Esophagus squamous epithelium (tissue), 5 donors: ENCODE data around the gene NUBPL. TPM values are rescaled to one million over a fixed set of nuclear protein-coding genes. Genes with fewer than 3 reads are reported as not detected.

Experiments
- DNase-seq: peaks from one replicate; lab custom pipeline; 2025; lab: John Stamatoyannopoulos, UW
- H3K27ac ChIP-seq, 4 donors: fragments of 200-600 bp; sonication (generic); one replicate each; pipeline ENCODE4 v1.5.1; 2016 to 2019; ENCODE audit warnings: mild to moderate bottlenecking in 1 of 4
- H3K27me3 ChIP-seq, 4 donors: fragments of 200-600 bp; sonication (generic); 1 replicate in 3 of 4; 2 replicates in 1 of 4; pipeline versions ENCODE4 v1.5.1 to v1.6.0; 2017 to 2021; ENCODE audit warnings: antibody characterized with exemption in 1 of 4
- H3K36me3 ChIP-seq, 3 donors: fragments of 200-600 bp; sonication (generic); one replicate each; pipeline ENCODE4 v1.5.1; 2016 to 2019
- H3K4me1 ChIP-seq, 3 donors: fragments of 200-600 bp; sonication (generic); one replicate each; pipeline ENCODE4 v1.5.1; 2017 to 2019
- H3K4me3 ChIP-seq, 4 donors: fragments of 200-600 bp; sonication (generic); 1 replicate in 3 of 4; 2 replicates in 1 of 4; pipeline ENCODE4 v1.5.1; 2016 to 2019; ENCODE audit warnings: mild to moderate bottlenecking in 2 of 4, moderate library complexity in 1 of 4
- H3K9me3 ChIP-seq, 3 donors: fragments of 200-600 bp; sonication (generic); one replicate each; pipeline ENCODE4 v1.5.1; 2016 to 2019
- CTCF ChIP-seq, 6 experiments: fragments of 450-650 bp in 4 of 6; fragments of 200-600 bp in 2 of 6; sonication (generic) in 2 of 6; IDR thresholded peaks; one replicate each; pipeline ENCODE4 v1.5.1; 2016 to 2019; ENCODE audit warnings: antibody characterized with exemption in 6 of 6, mild to moderate bottlenecking in 4 of 6, moderate library complexity in 4 of 6
- POLR2A ChIP-seq, 4 donors: fragments of 450-650 bp; IDR thresholded peaks; one replicate each; pipeline ENCODE4 v1.6.1; 2017; ENCODE audit warnings: antibody characterized with exemption in 4 of 4, mild to moderate bottlenecking in 4 of 4, moderate library complexity in 3 of 4
- WGBS, 2 donors: methylation state at CpG; one replicate each; pipeline ENCODE4 v1.1.5; 2018; 5-methylcytosine and 5-hydroxymethylcytosine counted together
- intact Hi-C: fragments of 100-400 bp; cut with DNase I; formaldehyde crosslinking; loops from one replicate; pipeline ENCODE4 v1.15.0; 2022
- total RNA-seq, 4 donors: library from RNA; depleted of rRNA; stranded (reverse); fragments of >200 nt; gene quantifications; one replicate each; pipeline ENCODE4 v1.1.0, GENCODE V29; 2016
- donor health status: DM: yes; HTN: yes; CAD: no.

NUBPL gene
- total RNA-seq, 4 donors from 2014 or later, result 2.9 to 8.4 (median 6.8) TPM

DNA sequence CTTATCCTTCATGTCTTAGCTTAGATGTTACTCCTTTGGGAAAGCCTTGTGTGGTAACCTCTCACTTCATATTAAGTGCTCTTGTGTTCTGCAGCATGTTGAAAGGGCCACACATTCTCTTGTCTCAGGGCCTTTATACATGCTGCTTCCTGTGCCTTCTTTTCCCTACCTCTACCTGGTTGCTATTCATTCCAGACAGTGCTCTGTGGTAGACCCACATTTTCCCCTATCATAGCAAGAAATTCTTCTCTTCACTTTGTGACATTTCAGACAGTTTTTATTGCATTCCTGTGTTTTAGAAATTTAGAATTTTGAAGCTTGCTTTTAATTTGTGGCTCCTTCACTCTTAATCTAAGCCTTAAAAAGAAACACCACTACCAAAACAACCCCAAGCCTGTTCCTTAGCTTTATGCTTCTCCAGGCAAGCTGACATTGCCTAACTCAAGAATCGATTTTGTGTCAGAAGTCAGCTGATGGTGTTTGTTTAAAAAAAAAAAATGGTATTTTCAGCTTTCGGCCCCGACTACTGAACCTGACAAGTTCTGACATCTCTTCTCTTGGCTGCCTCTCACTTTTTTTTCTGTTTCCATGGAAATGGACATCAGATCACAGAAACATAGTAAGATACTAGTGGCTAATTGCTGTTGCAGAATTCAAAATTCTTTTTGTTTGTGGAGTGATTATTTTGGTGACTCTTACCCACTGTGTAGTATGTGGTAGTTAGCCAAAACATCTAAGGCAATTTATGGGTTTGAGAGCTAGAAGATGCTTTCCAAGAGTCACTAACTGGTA lies 156.3 kb downstream of the NUBPL start:
- 25 to 30% methylated on average over 3 of the region's 3 CpGs for WGBS, 2 donors
- no peaks in the 10 kb centered on the region for H3K4me1 ChIP-seq
- H3K36me3 ChIP-seq, result no peaks in the 10 kb centered on the region
- H3K27me3 ChIP-seq, result no peaks in the 10 kb centered on the region
- H3K27ac ChIP-seq, result no peak overlapping the region
- DNase-seq, result no peak
- intact Hi-C loops, result no loop called here
- H3K4me3 ChIP-seq, result no peak overlapping the region
- H3K9me3 ChIP-seq, result no peaks in the 10 kb centered on the region
- TF ChIP-seq POLR2A (IDR thresholded peaks at IDR 0.05), result no peak
- no peak for TF ChIP-seq CTCF (IDR thresholded peaks at IDR 0.05)

DNA sequence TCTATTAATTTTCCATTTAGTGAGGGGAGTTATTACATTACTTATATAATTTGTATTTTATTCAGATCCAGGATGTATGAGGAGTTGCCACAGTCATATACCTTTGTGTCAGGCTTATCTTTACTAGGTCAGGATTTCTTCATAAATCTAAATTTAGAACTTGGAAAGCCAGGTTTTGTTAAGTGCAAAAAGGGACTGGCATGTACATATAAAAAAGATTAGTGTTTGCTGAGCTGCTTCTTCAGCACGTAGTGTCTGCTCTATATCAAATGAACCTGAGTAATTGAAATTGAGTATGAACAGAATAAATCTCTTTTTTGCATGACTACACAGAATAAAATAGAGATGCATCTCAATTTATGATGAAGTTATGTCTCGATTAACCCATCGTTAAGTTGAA lies 157.4 kb downstream of the NUBPL start:
- intact Hi-C loops, result no loop called here
- no peak for DNase-seq
- Histone ChIP-seq H3K36me3 (no peaks in the 10 kb centered on the region), H3K27ac (no peak overlapping the region), H3K9me3 (no peaks in the 10 kb centered on the region), H3K4me3 (no peak overlapping the region), H3K4me1 (no peaks in the 10 kb centered on the region), H3K27me3 (no peaks in the 10 kb centered on the region)
- no peak for TF ChIP-seq POLR2A (IDR thresholded peaks at IDR 0.05)
- TF ChIP-seq CTCF (IDR thresholded peaks at IDR 0.05), result no peak
- WGBS, 2 donors, result 72 to 95% methylated on average over 3 of the region's 3 CpGs

DNA sequence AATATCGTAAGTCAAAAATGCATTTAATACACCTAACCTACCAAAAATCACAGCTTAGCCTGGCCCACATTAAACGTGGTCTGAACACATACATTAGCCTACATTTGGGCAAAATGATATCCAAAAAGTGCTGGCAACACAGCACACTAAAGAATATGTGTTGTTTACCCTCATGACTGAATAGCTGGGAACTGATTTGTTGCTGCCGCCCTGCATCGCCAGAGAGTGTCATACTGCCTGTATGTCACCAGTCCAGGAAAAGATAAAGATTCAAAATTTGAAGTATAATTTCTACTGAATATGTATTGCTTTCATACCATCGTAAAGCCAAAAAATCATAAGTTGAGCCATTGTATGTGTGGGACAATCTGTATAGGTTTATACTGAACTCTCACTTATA lies 157.8 kb downstream of the NUBPL start:
- no peak overlapping the region for H3K27ac ChIP-seq
- no peak for DNase-seq
- H3K36me3 ChIP-seq, result no peaks in the 10 kb centered on the region
- H3K4me1 ChIP-seq, result no peaks in the 10 kb centered on the region
- TF ChIP-seq POLR2A (IDR thresholded peaks at IDR 0.05) (no peak), CTCF (IDR thresholded peaks at IDR 0.05) (no peak)
- no peaks in the 10 kb centered on the region for H3K27me3 ChIP-seq
- H3K4me3 ChIP-seq, result no peak overlapping the region
- intact Hi-C loops, result no loop called here
- WGBS, 2 donors, result 94 to 95% methylated on average over 5 of the region's 5 CpGs
- no peaks in the 10 kb centered on the region for H3K9me3 ChIP-seq

DNA sequence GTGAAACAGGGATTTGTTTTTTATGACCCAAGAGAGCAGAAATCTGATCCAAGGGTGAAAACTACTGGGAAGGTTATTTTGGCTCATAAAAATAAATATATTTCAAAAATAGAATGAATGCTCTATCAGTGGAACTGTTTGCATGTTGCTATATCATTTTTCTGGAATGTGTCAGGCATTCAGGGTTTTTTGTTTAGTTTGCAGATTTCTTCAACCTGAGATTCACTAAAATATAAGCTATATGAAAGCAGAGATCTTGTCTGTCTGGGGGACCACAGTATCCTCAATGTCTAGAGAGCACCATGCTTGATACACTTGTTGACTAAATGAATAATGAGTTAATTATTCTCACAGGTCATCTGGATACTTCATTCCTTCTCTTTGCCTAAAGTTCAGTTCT lies 165.1 kb downstream of the NUBPL start:
- Histone ChIP-seq H3K4me1 (no peaks in the 10 kb centered on the region), H3K27ac (no peak overlapping the region), H3K4me3 (no peak overlapping the region), H3K9me3 (no peaks in the 10 kb centered on the region), H3K36me3 (peaks cover 0 to 8% (median 0%) of the 10 kb centered on the region in 3 donors), H3K27me3 (no peaks in the 10 kb centered on the region)
- no peak for TF ChIP-seq CTCF (IDR thresholded peaks at IDR 0.05)
- no peak for TF ChIP-seq POLR2A (IDR thresholded peaks at IDR 0.05)
- DNase-seq, result no peak
- intact Hi-C loops, result no loop called here

DNA sequence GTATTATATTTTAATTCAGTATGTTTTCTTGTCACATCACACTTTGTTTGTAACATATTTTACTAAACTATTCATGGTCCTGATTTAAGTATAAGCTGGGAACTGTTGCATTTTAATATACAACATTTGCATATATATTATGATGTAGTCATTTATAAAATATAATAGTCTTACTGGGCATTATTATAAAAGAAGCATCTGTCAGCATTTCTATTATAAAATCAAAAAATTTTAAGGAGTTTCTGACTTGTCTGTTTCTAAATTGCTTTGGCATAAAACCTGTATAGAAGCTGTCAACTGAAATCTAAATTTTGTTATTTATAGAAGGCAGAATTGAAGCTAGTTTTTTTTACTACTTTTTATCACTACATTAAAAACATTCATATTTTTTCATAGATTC lies 166.6 kb downstream of the NUBPL start:
- no peaks in the 10 kb centered on the region for H3K9me3 ChIP-seq
- H3K4me3 ChIP-seq, result no peak overlapping the region
- no peak for DNase-seq
- no peaks in the 10 kb centered on the region for H3K4me1 ChIP-seq
- H3K27ac ChIP-seq, result no peak overlapping the region
- intact Hi-C loops, result no loop called here
- no peaks in the 10 kb centered on the region for H3K27me3 ChIP-seq
- no peak for TF ChIP-seq POLR2A (IDR thresholded peaks at IDR 0.05)
- H3K36me3 ChIP-seq, result peaks cover 0 to 12% (median 0%) of the 10 kb centered on the region in 3 donors
